ENCODE measurements around the gene MACROD2. TPM values are rescaled to one million over a fixed set of nuclear protein-coding genes. Genes with fewer than 3 reads are reported as not detected.

MACROD2 gene
- total RNA-seq, 1 donor from 2014 or later = 1.6 TPM

DNA sequence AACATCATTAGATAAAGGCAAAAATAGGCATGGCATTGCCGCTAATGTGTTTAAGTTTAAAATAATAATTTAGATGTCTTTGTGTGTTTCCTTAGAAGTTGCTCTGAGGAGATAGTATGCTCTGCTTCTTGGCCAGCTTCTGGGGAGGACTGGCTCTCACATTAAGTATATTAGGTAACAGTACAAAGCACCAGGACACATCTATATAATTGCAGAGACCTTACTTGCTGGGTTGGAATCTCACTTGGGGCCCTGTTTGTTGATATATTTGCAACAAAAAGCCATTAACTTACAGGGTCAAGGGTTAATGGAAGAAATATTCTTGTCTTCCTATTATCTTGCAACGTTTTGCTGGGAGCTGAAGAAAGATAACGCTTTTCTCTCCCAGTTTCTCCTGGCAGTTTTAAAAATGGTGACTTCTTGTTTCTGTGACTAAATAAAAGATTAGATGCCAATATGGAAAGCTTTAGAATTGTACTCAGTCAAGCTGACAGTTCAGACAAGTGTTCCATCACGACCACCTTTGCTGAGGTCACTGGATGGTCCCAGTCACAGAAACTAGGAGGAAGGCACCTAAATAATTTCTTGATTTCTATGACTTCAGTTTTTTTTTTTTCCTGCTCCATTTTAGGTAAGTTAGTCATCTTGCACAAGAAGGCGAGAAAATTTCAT, 804.4 kb downstream of the MACROD2 start:
- TF ChIP-seq, protein P1, sequence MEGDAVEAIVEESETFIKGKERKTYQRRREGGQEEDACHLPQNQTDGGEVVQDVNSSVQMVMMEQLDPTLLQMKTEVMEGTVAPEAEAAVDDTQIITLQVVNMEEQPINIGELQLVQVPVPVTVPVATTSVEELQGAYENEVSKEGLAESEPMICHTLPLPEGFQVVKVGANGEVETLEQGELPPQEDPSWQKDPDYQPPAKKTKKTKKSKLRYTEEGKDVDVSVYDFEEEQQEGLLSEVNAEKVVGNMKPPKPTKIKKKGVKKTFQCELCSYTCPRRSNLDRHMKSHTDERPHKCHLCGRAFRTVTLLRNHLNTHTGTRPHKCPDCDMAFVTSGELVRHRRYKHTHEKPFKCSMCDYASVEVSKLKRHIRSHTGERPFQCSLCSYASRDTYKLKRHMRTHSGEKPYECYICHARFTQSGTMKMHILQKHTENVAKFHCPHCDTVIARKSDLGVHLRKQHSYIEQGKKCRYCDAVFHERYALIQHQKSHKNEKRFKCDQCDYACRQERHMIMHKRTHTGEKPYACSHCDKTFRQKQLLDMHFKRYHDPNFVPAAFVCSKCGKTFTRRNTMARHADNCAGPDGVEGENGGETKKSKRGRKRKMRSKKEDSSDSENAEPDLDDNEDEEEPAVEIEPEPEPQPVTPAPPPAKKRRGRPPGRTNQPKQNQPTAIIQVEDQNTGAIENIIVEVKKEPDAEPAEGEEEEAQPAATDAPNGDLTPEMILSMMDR (IDR thresholded peaks at IDR 0.05; ENCODE audit: insufficient read depth, low read length, severe bottlenecking) = no peak
- Histone ChIP-seq H3K27me3 (ENCODE audit: control insufficient read depth, insufficient read depth, low read length) (no peaks in the 10 kb centered on the region), H3K36me3 (ENCODE audit: control insufficient read depth, insufficient read depth, low read length) (no peaks in the 10 kb centered on the region), H3K4me3 (ENCODE audit: low read depth, low read length) (no peak overlapping the region)
- no peak for FAIRE-seq
- DNase-seq (ENCODE audit: low read depth) = no peak

DNA sequence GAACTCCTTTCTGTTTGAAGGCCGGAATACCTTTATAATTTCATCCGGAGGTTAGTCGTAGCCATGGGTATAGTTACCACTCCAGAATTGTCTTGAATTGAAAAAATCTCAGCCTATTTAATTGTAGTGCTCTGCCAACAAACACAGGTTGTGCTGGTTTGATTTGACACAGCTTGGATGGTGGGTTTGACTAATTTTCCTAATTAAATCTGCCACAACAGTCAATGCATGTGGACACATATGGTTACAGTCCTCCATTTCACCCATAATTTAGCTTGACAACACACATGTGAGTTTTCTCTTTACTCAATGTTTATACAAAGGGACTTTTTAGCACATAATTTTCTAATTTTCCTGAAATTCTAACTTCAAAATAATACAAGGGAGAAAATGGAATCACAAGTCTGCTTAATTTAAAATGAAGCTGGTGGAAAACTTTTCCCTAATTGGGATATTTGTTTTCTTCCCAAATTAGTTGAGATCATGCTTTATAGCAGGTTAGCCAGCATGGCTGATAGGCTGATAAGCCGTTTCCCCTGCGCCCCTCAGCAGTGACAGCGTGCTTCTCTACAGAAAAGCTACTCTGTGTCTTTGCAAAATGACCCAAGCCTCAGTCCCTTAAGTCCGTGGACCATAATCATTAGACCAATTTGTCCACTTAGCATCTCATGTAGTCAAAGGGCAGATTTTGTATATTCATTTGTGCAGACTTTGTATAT, 805.5 kb downstream of the MACROD2 start:
- no peaks in the 10 kb centered on the region for H3K36me3 ChIP-seq (ENCODE audit: control insufficient read depth, insufficient read depth, low read length)
- TF ChIP-seq, protein P1 (IDR thresholded peaks at IDR 0.05; ENCODE audit: insufficient read depth, low read length, severe bottlenecking) = no peak
- no peaks in the 10 kb centered on the region for H3K27me3 ChIP-seq (ENCODE audit: control insufficient read depth, insufficient read depth, low read length)
- FAIRE-seq (no peak), DNase-seq (ENCODE audit: low read depth) (no peak)
- H3K4me3 ChIP-seq (ENCODE audit: low read depth, low read length) = no peak overlapping the region

DNA sequence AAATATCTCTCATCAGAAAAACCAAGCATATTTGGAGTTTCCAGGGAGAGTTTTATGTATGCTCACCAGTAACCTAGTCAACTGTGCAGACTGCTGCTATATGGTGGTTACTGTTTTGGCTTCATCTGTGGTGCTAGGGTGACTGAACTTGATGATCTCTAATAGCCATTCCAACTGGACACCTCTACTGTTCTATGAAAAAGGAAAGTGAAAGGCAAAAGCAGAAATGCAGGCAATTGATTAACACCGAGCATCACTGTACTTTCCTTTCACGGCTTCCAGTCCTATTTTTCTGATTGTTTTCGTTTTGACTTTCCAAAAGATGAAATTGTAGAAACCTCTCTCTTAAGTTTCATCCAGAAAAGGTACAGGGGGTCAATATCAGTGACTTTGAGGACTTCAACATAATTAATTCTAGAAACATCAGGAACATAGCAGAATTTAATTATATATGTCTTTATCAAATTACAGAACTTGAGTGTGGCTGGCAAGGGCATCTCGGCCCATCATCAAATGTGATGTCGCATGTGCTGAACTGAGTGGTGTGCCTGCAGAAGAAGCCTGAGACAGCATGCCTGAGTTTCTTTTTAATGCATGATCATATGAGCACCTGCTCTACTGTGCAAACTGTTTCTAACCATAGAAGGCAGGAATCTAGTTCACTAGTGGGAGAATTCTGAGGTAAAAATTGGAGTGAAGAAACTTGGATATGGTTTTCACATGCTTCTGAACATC, 806.4 kb downstream of the MACROD2 start:
- Histone ChIP-seq H3K4me3 (ENCODE audit: low read depth, low read length) (no peak overlapping the region), H3K36me3 (ENCODE audit: control insufficient read depth, insufficient read depth, low read length) (no peaks in the 10 kb centered on the region), H3K27me3 (ENCODE audit: control insufficient read depth, insufficient read depth, low read length) (no peaks in the 10 kb centered on the region)
- DNase-seq (ENCODE audit: low read depth) (no peak), FAIRE-seq (no peak)
- TF ChIP-seq, protein P1 (IDR thresholded peaks at IDR 0.05; ENCODE audit: insufficient read depth, low read length, severe bottlenecking) = no peak

DNA sequence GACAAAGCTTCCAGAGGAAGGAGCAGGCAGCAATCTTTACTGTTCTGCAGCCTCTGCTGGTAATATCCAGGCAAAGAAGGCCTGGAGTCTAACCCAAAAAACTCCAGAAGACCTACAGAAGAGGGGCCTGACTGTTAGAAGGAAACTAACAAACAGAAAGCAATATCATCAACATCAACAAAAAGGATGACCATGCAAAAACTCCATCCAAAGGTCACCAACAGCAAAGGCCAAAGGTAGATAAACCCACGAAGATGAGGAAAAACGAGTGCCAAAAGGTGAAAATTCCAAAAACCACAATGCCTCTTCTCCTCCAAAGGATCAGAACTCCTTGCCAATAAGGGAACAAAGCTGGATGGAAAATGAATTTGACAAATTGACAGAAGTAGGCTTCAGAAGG, 811.9 kb downstream of the MACROD2 start:
- DNase-seq (ENCODE audit: low read depth) (no peak), FAIRE-seq (no peak)
- TF ChIP-seq, protein P1 (IDR thresholded peaks at IDR 0.05; ENCODE audit: insufficient read depth, low read length, severe bottlenecking) = no peak
- no peak overlapping the region for H3K4me3 ChIP-seq (ENCODE audit: low read depth, low read length)
- no peaks in the 10 kb centered on the region for H3K36me3 ChIP-seq (ENCODE audit: control insufficient read depth, insufficient read depth, low read length)
- H3K27me3 ChIP-seq (ENCODE audit: control insufficient read depth, insufficient read depth, low read length) = no peaks in the 10 kb centered on the region

DNA sequence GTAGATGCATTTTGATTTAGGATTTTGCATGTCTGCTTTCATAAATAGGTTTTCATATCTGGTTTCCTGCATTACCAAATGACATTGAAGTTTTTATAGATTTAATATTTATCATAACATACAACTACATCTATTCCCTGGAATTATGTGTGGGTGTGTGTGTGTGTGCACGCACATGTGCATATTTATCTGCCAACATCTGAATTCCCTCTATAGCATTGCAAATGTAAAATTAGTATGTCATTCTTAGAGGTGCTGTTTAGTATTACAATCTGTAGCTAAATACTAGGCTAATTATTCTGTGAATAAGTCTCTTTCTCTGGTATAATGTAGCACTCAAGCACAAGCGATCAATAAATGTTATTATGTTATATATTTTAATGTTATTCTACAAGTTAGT, 820.0 kb downstream of the MACROD2 start:
- Histone ChIP-seq H3K27me3 (ENCODE audit: control insufficient read depth, insufficient read depth, low read length) (no peaks in the 10 kb centered on the region), H3K4me3 (ENCODE audit: low read depth, low read length) (no peak overlapping the region), H3K36me3 (ENCODE audit: control insufficient read depth, insufficient read depth, low read length) (no peaks in the 10 kb centered on the region)
- DNase-seq (ENCODE audit: low read depth) (no peak), FAIRE-seq (no peak)
- TF ChIP-seq, protein P1 (IDR thresholded peaks at IDR 0.05; ENCODE audit: insufficient read depth, low read length, severe bottlenecking) = no peak

Measured in bronchial epithelial cell (primary cell).